Bronchial epithelial cell (primary cell): Measurements from ENCODE around the gene HHEX. TPM values are rescaled to one million over a fixed set of nuclear protein-coding genes. Genes with fewer than 3 reads are reported as not detected.
A peak's percentile ranks its signal among the peaks of the same experiment; 100 is the strongest.

Experiments
- DNase-seq: peaks from one replicate; pipeline ENCODE4 v3.0.0-alpha.2; 2010; ENCODE audit warnings: low read depth
- FAIRE-seq: peaks from 2 replicates; lab custom pipeline; 2011; peaks lifted over from hg19 to GRCh38; lab: Jason Lieb, UNC
- H3K27me3 ChIP-seq: 2 replicates; pipeline ENCODE4 v1.5.1; 2011; ENCODE audit warnings: low read length; ENCODE audit not compliant: control insufficient read depth, insufficient read depth
- H3K36me3 ChIP-seq: 2 replicates; pipeline ENCODE4 v1.5.1; 2011; ENCODE audit warnings: low read length; ENCODE audit not compliant: control insufficient read depth, insufficient read depth
- H3K4me3 ChIP-seq: 2 replicates; pipeline ENCODE4 v1.5.1; 2011; ENCODE audit warnings: mild to moderate bottlenecking, low read depth, low read length, control low read depth
- total RNA-seq: library from RNA; depleted of rRNA; stranded (reverse); fragments of >200 nt; gene quantifications from 2 replicates; pipeline ENCODE4 v1.2.1, GENCODE V29; 2014
- TF ChIP-seq, protein P1 (sequence below): IDR thresholded peaks from 2 replicates; pipeline ENCODE4 v1.5.1; 2011; ENCODE audit warnings: mild to moderate bottlenecking, moderate library complexity, low read length, control low read depth, inconsistent platforms; ENCODE audit not compliant: insufficient read depth, severe bottlenecking

Gene HHEX
- total RNA-seq, 1 donor from 2014 or later: 0.26 TPM

DNA sequence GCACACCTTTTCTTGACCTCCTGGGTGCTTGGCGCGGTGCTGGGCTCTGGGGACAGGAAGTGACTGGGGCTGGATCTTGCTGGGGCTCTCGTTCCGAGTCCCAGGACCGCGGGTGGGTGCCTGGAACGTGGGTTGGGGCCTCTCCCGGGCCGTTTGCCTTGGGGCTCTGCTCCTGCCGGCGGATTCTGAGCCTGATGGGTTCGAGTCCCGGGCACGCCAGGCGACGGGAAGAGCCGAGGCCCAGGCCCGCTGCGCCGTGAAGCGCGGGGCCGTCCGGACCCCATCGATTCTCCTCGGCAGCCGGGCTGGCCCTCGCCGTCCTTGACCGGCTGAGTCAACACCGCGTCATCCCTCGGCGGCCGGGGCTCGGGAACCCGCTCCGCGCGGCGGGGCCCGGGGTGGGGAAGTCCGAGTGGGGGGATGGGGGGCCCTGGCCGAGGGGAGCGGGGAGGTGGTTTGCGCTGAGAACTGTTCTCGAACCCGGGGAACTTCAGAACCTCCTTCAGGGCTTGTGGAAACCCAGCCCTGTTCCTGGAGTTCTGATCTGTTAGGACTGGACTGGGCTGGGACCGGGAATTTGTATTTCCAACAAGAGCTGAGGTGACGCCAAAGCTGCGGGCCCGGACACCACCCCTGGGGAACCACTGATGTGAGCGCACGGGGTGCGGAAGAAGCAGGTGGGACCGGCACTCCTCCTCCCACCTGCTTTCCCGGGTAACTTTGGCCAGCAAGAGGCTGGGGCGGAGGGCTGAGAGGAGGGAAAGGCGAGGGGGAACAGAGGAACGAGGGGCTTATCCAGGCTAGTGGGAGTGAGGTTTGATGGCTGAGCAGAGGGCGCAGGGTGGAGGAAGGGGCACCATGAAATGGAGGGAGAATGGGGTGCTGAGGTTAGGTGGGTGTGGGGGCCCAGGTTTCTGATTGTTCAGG is 6.2 kb downstream of the HHEX start:
- no peak for FAIRE-seq
- Histone ChIP-seq H3K36me3 (no peaks in the 10 kb centered on the region), H3K27me3 (no peaks in the 10 kb centered on the region), H3K4me3 (peak overlapping the region; percentile 20)
- no peak for DNase-seq
- TF ChIP-seq, protein P1, sequence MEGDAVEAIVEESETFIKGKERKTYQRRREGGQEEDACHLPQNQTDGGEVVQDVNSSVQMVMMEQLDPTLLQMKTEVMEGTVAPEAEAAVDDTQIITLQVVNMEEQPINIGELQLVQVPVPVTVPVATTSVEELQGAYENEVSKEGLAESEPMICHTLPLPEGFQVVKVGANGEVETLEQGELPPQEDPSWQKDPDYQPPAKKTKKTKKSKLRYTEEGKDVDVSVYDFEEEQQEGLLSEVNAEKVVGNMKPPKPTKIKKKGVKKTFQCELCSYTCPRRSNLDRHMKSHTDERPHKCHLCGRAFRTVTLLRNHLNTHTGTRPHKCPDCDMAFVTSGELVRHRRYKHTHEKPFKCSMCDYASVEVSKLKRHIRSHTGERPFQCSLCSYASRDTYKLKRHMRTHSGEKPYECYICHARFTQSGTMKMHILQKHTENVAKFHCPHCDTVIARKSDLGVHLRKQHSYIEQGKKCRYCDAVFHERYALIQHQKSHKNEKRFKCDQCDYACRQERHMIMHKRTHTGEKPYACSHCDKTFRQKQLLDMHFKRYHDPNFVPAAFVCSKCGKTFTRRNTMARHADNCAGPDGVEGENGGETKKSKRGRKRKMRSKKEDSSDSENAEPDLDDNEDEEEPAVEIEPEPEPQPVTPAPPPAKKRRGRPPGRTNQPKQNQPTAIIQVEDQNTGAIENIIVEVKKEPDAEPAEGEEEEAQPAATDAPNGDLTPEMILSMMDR: no peak

DNA sequence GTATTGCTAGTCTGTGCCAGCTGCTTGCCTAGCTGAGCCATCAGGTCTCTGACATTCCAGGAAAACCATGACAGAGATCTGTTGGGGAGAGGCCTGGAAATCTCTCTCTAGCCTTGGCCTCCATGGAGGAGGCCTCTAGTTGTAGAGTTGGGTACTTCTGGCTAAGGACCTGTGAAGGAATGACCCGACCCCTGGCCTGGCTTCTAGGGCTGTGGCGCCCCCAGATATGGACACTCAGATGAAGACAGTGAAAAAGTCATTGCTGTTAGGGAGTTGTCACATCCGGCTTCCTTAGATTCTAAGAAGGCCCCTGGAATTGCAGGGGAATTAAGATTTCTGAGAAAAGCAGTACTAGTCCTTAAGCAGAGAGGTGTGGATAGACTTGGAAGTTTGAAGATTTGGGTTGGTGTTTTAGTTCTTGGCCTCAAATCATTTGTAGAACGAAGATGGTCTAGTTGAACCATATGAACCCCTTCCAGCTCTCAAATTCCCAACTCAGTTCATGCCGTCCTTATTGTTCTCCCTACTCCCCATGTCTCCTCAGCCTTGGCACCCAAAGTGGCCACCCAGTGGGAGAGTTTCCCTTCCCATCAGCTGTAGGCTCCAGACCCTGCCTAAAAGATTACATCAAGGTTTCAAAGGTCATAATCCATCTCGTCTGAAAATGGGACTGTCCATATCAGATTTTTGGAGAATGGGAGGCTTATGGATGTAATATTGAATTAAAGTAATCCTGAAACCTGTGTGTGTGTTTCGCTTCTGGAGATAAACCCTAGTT is 7.0 kb downstream of the HHEX start:
- FAIRE-seq: no peak
- Histone ChIP-seq H3K4me3 (no peak overlapping the region), H3K27me3 (no peaks in the 10 kb centered on the region), H3K36me3 (no peaks in the 10 kb centered on the region)
- DNase-seq: no peak
- TF ChIP-seq, protein P1: no peak

DNA sequence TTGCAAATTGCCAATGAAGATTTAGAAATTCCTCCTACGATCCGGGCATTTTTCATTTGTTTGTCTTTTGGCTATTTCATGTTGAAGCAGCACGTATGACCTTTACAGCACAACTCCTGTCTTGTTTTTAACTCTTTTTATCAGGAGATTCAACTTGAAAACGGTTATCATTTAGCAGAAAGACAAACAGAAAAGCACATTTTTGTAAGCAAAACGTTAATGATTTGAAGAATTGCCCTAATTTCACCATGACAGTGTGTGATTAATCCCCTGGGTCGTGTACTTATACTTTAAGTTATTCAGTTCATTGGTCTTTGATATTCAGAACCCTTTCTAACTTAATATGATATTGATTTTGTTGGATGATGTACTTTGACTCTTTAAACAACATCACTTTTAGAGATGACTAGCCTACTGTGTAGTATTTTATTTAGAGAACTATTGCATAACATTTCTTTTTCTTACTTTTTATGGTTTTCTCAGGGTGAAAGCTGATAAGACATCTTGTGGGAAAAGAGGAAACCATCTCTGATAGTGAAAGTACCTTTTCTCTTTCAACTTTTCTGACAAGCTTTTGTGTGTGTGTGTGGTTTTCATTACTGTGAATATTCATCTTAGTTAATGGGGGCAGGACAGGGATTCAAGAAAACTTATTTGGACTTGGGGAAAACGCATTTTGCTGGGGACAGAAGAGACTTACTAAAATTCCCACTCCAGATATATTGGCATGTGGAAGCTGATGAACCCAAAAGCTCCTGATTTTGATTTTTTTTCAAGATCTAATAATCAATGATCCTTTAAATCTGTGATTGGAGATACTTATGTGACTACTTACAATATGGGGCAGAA is 8.1 kb downstream of the HHEX start:
- DNase-seq: no peak
- FAIRE-seq: no peak
- H3K36me3 ChIP-seq: no peaks in the 10 kb centered on the region
- TF ChIP-seq, protein P1: no peak
- H3K4me3 ChIP-seq: no peak overlapping the region
- H3K27me3 ChIP-seq: no peaks in the 10 kb centered on the region

DNA sequence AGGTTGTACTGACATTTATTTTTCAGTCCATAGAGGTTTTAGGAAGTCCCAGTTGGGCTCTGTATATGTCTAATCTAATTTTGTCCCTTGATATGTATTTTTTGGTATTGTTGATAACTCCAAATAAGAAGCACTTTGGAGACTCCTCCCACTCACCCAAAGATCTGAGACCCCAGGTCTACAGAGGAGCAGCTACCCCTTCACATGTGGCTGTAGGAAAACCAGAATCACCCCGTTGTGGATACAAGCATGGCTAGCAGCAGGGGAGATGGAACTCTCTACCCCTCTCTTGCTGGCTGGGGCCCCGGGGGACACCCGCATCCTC is 9.4 kb downstream of the HHEX start:
- Histone ChIP-seq H3K36me3 (no peaks in the 10 kb centered on the region), H3K4me3 (peak overlapping the region; percentile 38), H3K27me3 (no peaks in the 10 kb centered on the region)
- TF ChIP-seq, protein P1: no peak
- DNase-seq (no peak), FAIRE-seq (no peak)

DNA sequence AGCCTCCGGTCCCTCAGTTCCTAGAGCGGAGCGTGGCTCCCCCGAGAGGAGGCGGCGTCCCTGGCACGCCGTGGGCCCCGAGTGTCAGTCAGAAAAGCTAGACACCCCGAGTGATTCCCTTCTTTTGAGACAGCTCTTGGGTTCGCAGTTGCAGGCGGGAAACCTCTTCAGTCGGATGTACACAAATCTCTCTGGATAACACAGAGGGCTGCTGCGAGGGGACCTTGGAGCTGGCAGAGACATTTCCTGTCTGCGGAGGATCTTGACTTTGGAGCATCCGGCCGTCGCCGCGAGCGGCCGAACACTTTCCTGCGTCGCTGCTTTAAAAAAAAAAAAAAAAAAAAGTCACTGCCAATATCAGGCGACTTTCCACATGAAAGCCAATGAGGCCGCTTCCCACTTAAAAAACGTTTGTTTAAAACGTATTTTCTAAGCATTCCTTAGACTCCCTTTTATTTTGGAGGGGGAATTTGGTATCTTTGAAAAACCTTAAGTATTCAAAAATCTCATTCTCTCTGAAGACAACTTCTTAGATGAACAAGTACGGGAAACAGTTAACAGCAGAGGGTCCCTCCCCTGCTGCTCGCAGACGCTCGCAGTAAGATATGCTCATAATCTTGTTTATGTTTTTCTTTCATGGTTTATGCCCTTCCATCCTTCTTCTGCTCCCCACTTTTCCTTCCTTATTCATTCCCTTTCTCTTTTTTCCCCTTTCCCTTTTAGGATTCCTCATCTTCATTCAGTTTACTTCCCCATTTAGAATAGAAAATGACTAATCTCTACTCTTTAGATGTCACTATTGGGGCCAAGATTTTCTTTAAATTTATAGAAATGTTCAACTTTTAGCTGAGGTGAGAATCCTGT is 10.0 kb downstream of the HHEX start:
- Histone ChIP-seq H3K36me3 (no peaks in the 10 kb centered on the region), H3K27me3 (no peaks in the 10 kb centered on the region), H3K4me3 (peak overlapping the region; percentile 38)
- FAIRE-seq (no peak), DNase-seq (no peak)
- TF ChIP-seq, protein P1: no peak
